Osteoblast (primary cell): ENCODE results near the gene MTMR12. TPM values are rescaled to one million over a fixed set of nuclear protein-coding genes. Genes with fewer than 3 reads are reported as not detected.

ENCODE experiments used
- DNase-seq: peaks from one replicate; pipeline ENCODE4 v3.0.0; 2011; ENCODE audit warnings: low spot score, mixed read lengths; ENCODE audit not compliant: insufficient read length; ENCODE audit errors: missing footprints
- H2AFZ ChIP-seq: 2 replicates; pipeline ENCODE4 v1.6.0; 2011; ENCODE audit warnings: mild to moderate bottlenecking, low read length
- H3K27ac ChIP-seq: 2 replicates; pipeline ENCODE4 v1.5.1; 2011; ENCODE audit warnings: mild to moderate bottlenecking, low read depth, low read length, moderate library complexity
- H3K27me3 ChIP-seq: 2 replicates; pipeline ENCODE4 v1.6.0; 2012; ENCODE audit warnings: mild to moderate bottlenecking, control low read depth, inconsistent platforms, low read length, moderate library complexity; ENCODE audit not compliant: insufficient read depth
- H3K36me3 ChIP-seq: 2 replicates; pipeline ENCODE4 v1.5.1; 2011; ENCODE audit warnings: mild to moderate bottlenecking, low read length, control low read depth, moderate library complexity; ENCODE audit not compliant: insufficient read depth
- H3K4me1 ChIP-seq: 2 replicates; pipeline ENCODE4 v1.5.1; 2011; ENCODE audit warnings: mild to moderate bottlenecking, low read length, control low read depth, moderate library complexity; ENCODE audit not compliant: insufficient read depth
- H3K4me2 ChIP-seq: 2 replicates; pipeline ENCODE4 v1.6.0; 2011; ENCODE audit warnings: mild to moderate bottlenecking, low read length; ENCODE audit not compliant: insufficient read depth
- H3K4me3 ChIP-seq: fragments of 200-600 bp; sonication (generic); 3 replicates; pipeline ENCODE4 v1.5.1; 2012; ENCODE audit warnings: mild to moderate bottlenecking, low read length, inconsistent platforms; ENCODE audit not compliant: insufficient read depth
- H3K79me2 ChIP-seq: 2 replicates; pipeline ENCODE4 v1.6.0; 2012; ENCODE audit warnings: mild to moderate bottlenecking, low read length, control low read depth, inconsistent platforms; ENCODE audit not compliant: insufficient read depth
- H3K9me3 ChIP-seq: 2 replicates; pipeline ENCODE4 v1.5.1; 2011; ENCODE audit warnings: low read depth, low read length, control low read depth
- H4K20me1 ChIP-seq: 2 replicates; pipeline ENCODE4 v1.6.0; 2012; ENCODE audit warnings: mild to moderate bottlenecking, low read length, control low read depth; ENCODE audit not compliant: insufficient read depth
- CTCF ChIP-seq: IDR thresholded peaks from 2 replicates; pipeline ENCODE4 v1.5.1; 2011; ENCODE audit warnings: mild to moderate bottlenecking, low read depth, low read length, moderate library complexity; ENCODE audit errors: extremely low read depth
- total RNA-seq: library from RNA; depleted of rRNA; stranded (reverse); fragments of >200 nt; gene quantifications from 2 replicates; pipeline ENCODE4 v1.2.3, GENCODE V29; 2012

The MTMR12 gene
- total RNA-seq, 1 donor: 20.6 TPM

GRCh38 chr5:32207355-32207634, 105.4 kb downstream of the MTMR12 start:
- H3K9me3 ChIP-seq: no peaks in the 10 kb centered on the region
- H3K79me2 ChIP-seq: no peaks in the 10 kb centered on the region
- no peaks in the 10 kb centered on the region for H3K36me3 ChIP-seq
- TF ChIP-seq CTCF: no peak
- H3K27ac ChIP-seq: no peak overlapping the region
- H3K4me2 ChIP-seq: no peak overlapping the region
- H3K4me1 ChIP-seq: peaks cover 5% of the 10 kb centered on the region
- no peak overlapping the region for H2AFZ ChIP-seq
- no peak overlapping the region for H3K4me3 ChIP-seq
- H4K20me1 ChIP-seq: no peaks in the 10 kb centered on the region
- DNase-seq: no peak
- H3K27me3 ChIP-seq: no peaks in the 10 kb centered on the region

- TF ChIP-seq CTCF: no peak
- no peak overlapping the region for H3K27ac ChIP-seq
- DNase-seq: no peak
- no peaks in the 10 kb centered on the region for H3K9me3 ChIP-seq
- no peak overlapping the region for H3K4me3 ChIP-seq
- no peaks in the 10 kb centered on the region for H4K20me1 ChIP-seq
- peaks cover 5% of the 10 kb centered on the region for H3K4me1 ChIP-seq
- H3K36me3 ChIP-seq: no peaks in the 10 kb centered on the region
- H3K27me3 ChIP-seq: no peaks in the 10 kb centered on the region
- no peak overlapping the region for H3K4me2 ChIP-seq
- no peak overlapping the region for H2AFZ ChIP-seq
- no peaks in the 10 kb centered on the region for H3K79me2 ChIP-seq
These were observed 106.0 kb downstream of the MTMR12 start for GRCh38 chr5:32206509-32207354.

GRCh38 chr5:32206053-32206452, 106.7 kb downstream of the MTMR12 start:
- no peak overlapping the region for H3K4me2 ChIP-seq
- no peak for TF ChIP-seq CTCF
- no peak overlapping the region for H2AFZ ChIP-seq

GRCh38 chr5:32202394-32202793, 110.3 kb downstream of the MTMR12 start:
- no peak for TF ChIP-seq CTCF
- no peaks in the 10 kb centered on the region for H4K20me1 ChIP-seq

More at GRCh38 chr5:32206053-32206452, 106.7 kb downstream of the MTMR12 start:
- Histone ChIP-seq H3K27me3 (no peaks in the 10 kb centered on the region), H3K27ac (no peak overlapping the region), H3K36me3 (no peaks in the 10 kb centered on the region), H3K4me1 (peaks cover 9% of the 10 kb centered on the region), H3K4me3 (no peak overlapping the region), H3K9me3 (no peaks in the 10 kb centered on the region), H3K79me2 (no peaks in the 10 kb centered on the region), H4K20me1 (no peaks in the 10 kb centered on the region)
- DNase-seq: no peak

More at GRCh38 chr5:32202394-32202793, 110.3 kb downstream of the MTMR12 start:
- H3K79me2 ChIP-seq: no peaks in the 10 kb centered on the region
- H3K4me3 ChIP-seq: no peak overlapping the region
- DNase-seq: peak; percentile 83
- no peak overlapping the region for H2AFZ ChIP-seq
- H3K27me3 ChIP-seq: no peaks in the 10 kb centered on the region
- no peaks in the 10 kb centered on the region for H3K36me3 ChIP-seq
- H3K4me2 ChIP-seq: no peak overlapping the region
- peaks cover 10% of the 10 kb centered on the region for H3K4me1 ChIP-seq
- no peaks in the 10 kb centered on the region for H3K9me3 ChIP-seq
- no peak overlapping the region for H3K27ac ChIP-seq
